K562 (cell line): ENCODE data around the gene C22orf42. TPM values are rescaled to one million over a fixed set of nuclear protein-coding genes. Genes with fewer than 3 reads are reported as not detected.

Experiments used
- ATAC-seq: fragments of 200-7000 bp; cut with Tn5 transposase; 3 replicates; pipeline ENCODE4 v1.9.1; 2020; ENCODE audit warnings: moderate library complexity
- BruUV-seq: library from RNA; stranded (reverse); fragments of 400-500 nt; replicated peaks from 2 replicates; lab custom pipeline; 2021; lab: Mats Ljungman, UMichigan
- CTCF ChIA-PET: fragments of 300-600 bp; formaldehyde crosslinking; extraction: SDS; loops from one replicate; lab custom pipeline; 2021; ENCODE audit warnings: low intra/inter-chr PET ratio; lab: Yijun Ruan, JAX
- POLR2A ChIA-PET: fragments of 300-600, 350-650 bp; sonication (Branson Sonifier 250); formaldehyde crosslinking; extraction: SDS; loops from one replicate; lab custom pipeline; 2021; ENCODE audit warnings: antibody characterized with exemption, inconsistent platforms; lab: Yijun Ruan, JAX
- DNase-seq, 4 experiments: peaks; one replicate each; pipeline versions ENCODE4 v3.0.0 to v3.0.0-alpha.2; 2011 to 2018; ENCODE audit warnings: low spot score in 3 of 4, mixed read lengths in 3 of 4; ENCODE audit errors: extremely low read depth in 1 of 4
- FAIRE-seq: peaks from 2 replicates; lab custom pipeline; 2011; peaks lifted over from hg19 to GRCh38; lab: Jason Lieb, UNC
- H2AFZ ChIP-seq: 2 replicates; pipeline ENCODE4 v1.6.0; 2011; ENCODE audit warnings: low read depth, low read length, control low read depth, inconsistent platforms
- H3K27ac ChIP-seq: fragments of 200-600 bp; 3 replicates; pipeline ENCODE4 v1.8.0; 2011; ENCODE audit warnings: low read depth, mild to moderate bottlenecking, control low read depth, inconsistent platforms, low read length, moderate library complexity, mixed read lengths; ENCODE audit errors: extremely low read depth
- H3K27me3 ChIP-seq, 2 experiments: fragments of 300-600 bp in 1 of 2; 2 replicates in 1 of 2; 3 replicates in 1 of 2; pipeline versions ENCODE4 v1.6.0 to v1.8.0; 2011; ENCODE audit warnings: inconsistent platforms in 2 of 2, low read length in 2 of 2, mild to moderate bottlenecking in 1 of 2, mixed read lengths in 1 of 2, moderate library complexity in 1 of 2; ENCODE audit not compliant: control insufficient read depth in 2 of 2, insufficient read depth in 2 of 2
- H3K36me3 ChIP-seq: fragments of 300-600 bp; 3 replicates; pipeline ENCODE4 v1.8.0; 2011; ENCODE audit warnings: mild to moderate bottlenecking, low read length, inconsistent platforms; ENCODE audit not compliant: control insufficient read depth, insufficient read depth
- H3K4me1 ChIP-seq, 2 experiments: fragments of 200-600 bp in 1 of 2; replicated peaks in 1 of 2; 2 replicates in 1 of 2; 3 replicates in 1 of 2; pipeline versions ENCODE4 v1.5.1 to v1.8.0; 2011; ENCODE audit warnings: inconsistent platforms in 2 of 2, low read length in 2 of 2, mild to moderate bottlenecking in 1 of 2, mixed read lengths in 1 of 2, moderate library complexity in 1 of 2; ENCODE audit not compliant: control insufficient read depth in 2 of 2, insufficient read depth in 2 of 2
- H3K4me2 ChIP-seq: 2 replicates; pipeline ENCODE4 v1.6.1; 2011; ENCODE audit warnings: low read length, control low read depth, inconsistent platforms, mixed read lengths; ENCODE audit not compliant: insufficient read depth
- H3K4me3 ChIP-seq: fragments of 200-600 bp; sonication (generic), shearing (Covaris generic); 2 replicates; pipeline ENCODE4 v1.5.1; 2016; ENCODE audit warnings: control low read depth, inconsistent platforms
- H3K79me2 ChIP-seq: fragments of 200-600 bp; 3 replicates; pipeline ENCODE4 v1.8.0; 2011; ENCODE audit warnings: low read length, inconsistent platforms; ENCODE audit not compliant: control insufficient read depth, insufficient read depth
- H3K9ac ChIP-seq, 2 experiments: 2 replicates each; pipeline versions ENCODE4 v1.6.0 to v1.6.1; 2011; ENCODE audit warnings: low read depth in 2 of 2, low read length in 2 of 2, control low read depth in 1 of 2, inconsistent platforms in 1 of 2, mild to moderate bottlenecking in 1 of 2, mixed read lengths in 1 of 2; ENCODE audit not compliant: insufficient read depth in 1 of 2
- H3K9me1 ChIP-seq: one replicate; pipeline ENCODE4 v1.6.0; 2011; ENCODE audit warnings: inconsistent platforms, mild to moderate bottlenecking, low read length, moderate library complexity; ENCODE audit not compliant: control insufficient read depth, insufficient read depth
- H3K9me3 ChIP-seq: replicated peaks from 2 replicates; pipeline ENCODE4 v1.5.1; 2011; ENCODE audit warnings: low read depth, low read length, inconsistent platforms; ENCODE audit not compliant: control insufficient read depth, insufficient read depth
- H4K20me1 ChIP-seq: replicated peaks from 2 replicates; pipeline ENCODE4 v1.6.1; 2011; ENCODE audit warnings: low read length, inconsistent platforms, mixed read lengths; ENCODE audit not compliant: control insufficient read depth, insufficient read depth
- COPS2 ChIP-seq: fragments of 450-650 bp; conservative IDR thresholded peaks from 2 replicates; pipeline ENCODE4 v1.6.1; 2016; ENCODE audit warnings: mild to moderate bottlenecking, moderate library complexity
- DACH1 ChIP-seq: fragments of 450-650 bp; IDR thresholded peaks from 2 replicates; pipeline ENCODE4 v1.6.1; 2018; ENCODE audit not compliant: partially characterized antibody
- ID3 ChIP-seq, 2 experiments: fragments of 250-450 bp in 1 of 2; fragments of 450-650 bp in 1 of 2; sonication (Bioruptor Pico) in 1 of 2; IDR thresholded peaks; 2 replicates each; pipeline versions ENCODE4 v1.6.1 to v1.8.0; 2016 to 2021; ENCODE audit warnings: mild to moderate bottlenecking in 2 of 2, moderate library complexity in 2 of 2, missing compliant biosample characterization in 1 of 2, missing genetic modification characterization in 1 of 2
- MAFF ChIP-seq: IDR thresholded peaks from 2 replicates; pipeline ENCODE4 v1.6.1; 2012; ENCODE audit warnings: low read length, improper control_type of control experiment
- PML ChIP-seq: IDR thresholded peaks from 2 replicates; pipeline ENCODE4 v1.6.1; 2012; ENCODE audit warnings: low read length, inconsistent platforms
- SIX5 ChIP-seq, 2 experiments: IDR thresholded peaks; 2 replicates each; pipeline ENCODE4 v1.6.1; 2011; ENCODE audit warnings: low read length in 2 of 2, borderline replicate concordance in 1 of 2, low read depth in 1 of 2, mild to moderate bottlenecking in 1 of 2, moderate library complexity in 1 of 2; ENCODE audit not compliant: insufficient read depth in 1 of 2
- SRSF7 ChIP-seq: fragments of 200-400 bp; formaldehyde crosslinking; optimal IDR thresholded peaks from 2 replicates; pipeline ENCODE3; 2017; ENCODE audit warnings: mild to moderate bottlenecking, low read depth, low read length
- ZEB2 ChIP-seq: fragments of 450-650 bp; IDR thresholded peaks from 2 replicates; pipeline ENCODE4 v1.6.1; 2016
- WGBS: fragments of 100-300 bp; shearing (Covaris generic); methylation state at CpG from one replicate; pipeline ENCODE4 v1.1.6; 2016; ENCODE audit warnings: low coverage, mixed read lengths; ENCODE audit not compliant: insufficient coverage; ENCODE audit errors: missing lambda C conversion rate; 5-methylcytosine and 5-hydroxymethylcytosine counted together
- in situ Hi-C: fragments of 300-500 bp; cut with MboI; formaldehyde crosslinking; loops from 4 replicates; pipeline ENCODE4 v1.15.0; 2018; ENCODE audit warnings: inconsistent platforms, mixed read lengths
- intact Hi-C: fragments of 100-400 bp; cut with micrococcal nuclease; formaldehyde crosslinking; loops from 2 replicates; pipeline ENCODE4 v1.14.2; 2022
- polyA plus RNA-seq, 8 experiments: library from polyadenylated mRNA; depleted of rRNA in 4 of 8; stranded (reverse) in 5 of 8; unstranded in 3 of 8; fragments of >200 nt; fragmentation: Nextera tagmentation in 2 of 8; fragmentation: Illumina TruSeq in 1 of 8; extraction: Ambion mirVana in 2 of 8; extraction: Trizol in 1 of 8; gene quantifications; 2 replicates each; pipeline versions ENCODE4 v1.2.1 to v1.2.3, GENCODE V29; 2011 to 2014; ENCODE audit warnings: inconsistent platforms in 1 of 8, missing spikeins in 1 of 8
- total RNA-seq, 7 experiments: library from RNA; depleted of rRNA in 6 of 7; stranded (reverse); fragments of >200 nt in 6 of 7; fragmentation: Illumina TruSeq in 2 of 7; extraction: Trizol in 2 of 7; gene quantifications; 2 replicates each; pipeline versions ENCODE4 v1.2.1 to v1.2.3, GENCODE V29; 2011 to 2021; ENCODE audit warnings: low replicate concordance in 1 of 7
- TF ChIP-seq, protein P1 (sequence below): sonication (generic); formaldehyde crosslinking; IDR thresholded peaks from 2 replicates; pipeline ENCODE4 v1.8.1; 2023; ENCODE audit warnings: mild to moderate bottlenecking, missing genetic modification reagents
- TF ChIP-seq, protein P2 (sequence below): fragments of 450-650 bp; IDR thresholded peaks from one replicate; pipeline ENCODE4 v1.6.1; 2018; ENCODE audit warnings: mild to moderate bottlenecking, moderate library complexity; ENCODE audit not compliant: partially characterized antibody

C22orf42 gene
- total and polyA plus RNA-seq, 9 of the 15 experiments (the other 6 are each of a cell fraction or from before 2014, with no cell fraction given) = not detected

DNA sequence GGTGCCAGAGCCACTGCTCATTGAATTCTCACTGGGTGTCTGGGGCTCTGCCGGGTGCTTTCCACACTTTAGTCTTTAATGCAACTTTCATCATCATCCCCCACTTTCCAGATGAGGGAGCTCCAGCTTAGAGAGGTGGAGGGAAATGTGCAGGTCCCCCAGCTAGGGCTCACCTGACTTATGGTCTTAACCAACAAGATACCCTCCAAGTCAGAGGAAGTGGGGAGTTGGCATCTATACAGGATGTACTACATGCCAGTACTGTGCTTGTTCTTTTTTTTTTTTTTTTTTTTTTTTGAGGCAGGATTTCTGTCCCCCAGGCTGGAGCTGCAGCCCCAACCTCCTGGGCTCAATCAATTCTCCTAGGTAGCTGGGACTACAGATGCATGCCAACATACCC, 26.3 kb downstream of the C22orf42 start (continued):
- TF ChIP-seq COPS2 = no peak
- TF ChIP-seq, all 486 proteins: peak for 0

DNA sequence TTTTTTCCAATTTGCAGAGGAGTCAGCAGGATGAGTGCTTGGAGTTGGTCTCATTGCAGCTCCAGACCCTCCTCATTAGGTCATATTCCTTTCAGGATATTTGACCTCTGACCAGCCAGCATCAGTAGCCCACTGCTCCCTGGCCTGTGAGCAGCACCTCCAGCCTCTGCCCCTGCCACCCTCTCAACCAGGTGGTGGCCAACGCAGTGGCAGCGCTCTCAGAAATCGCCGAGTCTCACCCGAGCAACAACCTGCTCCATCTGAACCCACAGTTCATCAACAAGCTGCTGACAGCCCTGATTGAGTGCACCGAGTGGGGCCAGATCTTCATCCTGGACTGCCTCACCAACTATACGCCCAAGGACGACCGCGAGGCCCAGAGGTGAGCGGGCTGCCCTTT, 27.0 kb downstream of the C22orf42 start:
- no peaks in the 10 kb centered on the region for H3K9me3 ChIP-seq
- ChIA-PET POLR2A (no interaction called here), CTCF (no interaction called here)
- no peak overlapping the region for H3K9ac ChIP-seq
- H4K20me1 ChIP-seq = no peaks in the 10 kb centered on the region
- H3K79me2 ChIP-seq = no peaks in the 10 kb centered on the region
- in situ Hi-C loops = no loop called here
- H3K27ac ChIP-seq = no peak overlapping the region
- H2AFZ ChIP-seq = no peak overlapping the region
- no peaks in the 10 kb centered on the region; a peak in 1 of 5 replicates for H3K4me1 ChIP-seq
- DNase-seq (no peak), FAIRE-seq (no peak), ATAC-seq (no peak)
- peaks cover 0 to 18% of the 10 kb centered on the region in 2 experiments; a peak in 2 of 5 replicates for H3K27me3 ChIP-seq
- no peaks in the 10 kb centered on the region for H3K36me3 ChIP-seq
- H3K9me1 ChIP-seq = no peaks in the 10 kb centered on the region
- no peak overlapping the region for H3K4me2 ChIP-seq
- no peak overlapping the region for H3K4me3 ChIP-seq
- no TSS peak for BruUV-seq
- TF ChIP-seq PML (no peak), SIX5 (IDR thresholded peaks at IDR 0.05; ENCODE audit: borderline replicate concordance in 1 of 2, insufficient read depth in 1 of 2, low read depth in 1 of 2, low read length in 2 of 2) (no peak), DACH1 (no peak), SRSF7 (no peak), ZEB2 (no peak), ID3 (CRISPR knock-in tag; IDR thresholded peaks at IDR 0.05) (no peak), ID3 (tag; IDR thresholded peaks at IDR 0.05) (no peak), MAFF (no peak)
- TF ChIP-seq, protein P1, sequence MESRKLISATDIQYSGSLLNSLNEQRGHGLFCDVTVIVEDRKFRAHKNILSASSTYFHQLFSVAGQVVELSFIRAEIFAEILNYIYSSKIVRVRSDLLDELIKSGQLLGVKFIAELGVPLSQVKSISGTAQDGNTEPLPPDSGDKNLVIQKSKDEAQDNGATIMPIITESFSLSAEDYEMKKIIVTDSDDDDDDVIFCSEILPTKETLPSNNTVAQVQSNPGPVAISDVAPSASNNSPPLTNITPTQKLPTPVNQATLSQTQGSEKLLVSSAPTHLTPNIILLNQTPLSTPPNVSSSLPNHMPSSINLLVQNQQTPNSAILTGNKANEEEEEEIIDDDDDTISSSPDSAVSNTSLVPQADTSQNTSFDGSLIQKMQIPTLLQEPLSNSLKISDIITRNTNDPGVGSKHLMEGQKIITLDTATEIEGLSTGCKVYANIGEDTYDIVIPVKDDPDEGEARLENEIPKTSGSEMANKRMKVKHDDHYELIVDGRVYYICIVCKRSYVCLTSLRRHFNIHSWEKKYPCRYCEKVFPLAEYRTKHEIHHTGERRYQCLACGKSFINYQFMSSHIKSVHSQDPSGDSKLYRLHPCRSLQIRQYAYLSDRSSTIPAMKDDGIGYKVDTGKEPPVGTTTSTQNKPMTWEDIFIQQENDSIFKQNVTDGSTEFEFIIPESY (CRISPR knock-in tag) = no peak
- TF ChIP-seq, protein P2, sequence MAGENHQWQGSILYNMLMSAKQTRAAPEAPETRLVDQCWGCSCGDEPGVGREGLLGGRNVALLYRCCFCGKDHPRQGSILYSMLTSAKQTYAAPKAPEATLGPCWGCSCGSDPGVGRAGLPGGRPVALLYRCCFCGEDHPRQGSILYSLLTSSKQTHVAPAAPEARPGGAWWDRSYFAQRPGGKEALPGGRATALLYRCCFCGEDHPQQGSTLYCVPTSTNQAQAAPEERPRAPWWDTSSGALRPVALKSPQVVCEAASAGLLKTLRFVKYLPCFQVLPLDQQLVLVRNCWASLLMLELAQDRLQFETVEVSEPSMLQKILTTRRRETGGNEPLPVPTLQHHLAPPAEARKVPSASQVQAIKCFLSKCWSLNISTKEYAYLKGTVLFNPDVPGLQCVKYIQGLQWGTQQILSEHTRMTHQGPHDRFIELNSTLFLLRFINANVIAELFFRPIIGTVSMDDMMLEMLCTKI = no peak
- intact Hi-C loops = no loop called here
- WGBS = 0% methylated on average over 11 of the region's 11 CpGs
